DMS79 (cell line): Measurements from ENCODE around the gene GOLGA8J.
A peak's percentile ranks its signal among the peaks of the same experiment; 100 is the strongest.
"Not testable (repeated sequence)": the region's sequence is repeated elsewhere in the genome, so short reads cannot be mapped to it uniquely, and the experiment has no call there.

ENCODE experiments used
- DNase-seq: peaks from one replicate; lab custom pipeline; 2025; lab: John Stamatoyannopoulos, UW

The GOLGA8J gene

GRCh38 chr15:30082655-30083054 lies at the start of gene GOLGA8J:
GOLGA8J (plus strand) TSS chr15:30082955; CDS start chr15:30083053, 98 bp downstream.
- DNase-seq = not testable (repeated sequence)

GRCh38 chr15:30033211-30033610 lies 49.5 kb upstream of the GOLGA8J start:
- no peak for DNase-seq

GRCh38 chr15:30033763-30034162 lies 49.0 kb upstream of the GOLGA8J start:
- DNase-seq = no peak

- no peak for DNase-seq
These were observed 46.6 kb upstream of the GOLGA8J start for GRCh38 chr15:30036036-30036703.

- peak; percentile 5 for DNase-seq
These were observed 43.9 kb upstream of the GOLGA8J start for GRCh38 chr15:30038667-30039523.

GRCh38 chr15:30041868-30042267 lies 40.9 kb upstream of the GOLGA8J start:
- DNase-seq = no peak

- DNase-seq = no peak
These were observed 40.2 kb upstream of the GOLGA8J start for GRCh38 chr15:30042556-30042955.

GRCh38 chr15:30043211-30043655 lies 39.5 kb upstream of the GOLGA8J start:
- DNase-seq = no peak

- no peak for DNase-seq
These were observed 38.4 kb upstream of the GOLGA8J start for GRCh38 chr15:30044377-30044776.

GRCh38 chr15:30044826-30045225 lies 37.9 kb upstream of the GOLGA8J start:
- not testable (repeated sequence) for DNase-seq

GRCh38 chr15:30045248-30046041 lies 37.3 kb upstream of the GOLGA8J start:
- not testable (repeated sequence) for DNase-seq

GRCh38 chr15:30046430-30046829 lies 36.3 kb upstream of the GOLGA8J start:
- no peak for DNase-seq

- DNase-seq = no peak
These were observed 27.2 kb upstream of the GOLGA8J start for GRCh38 chr15:30055604-30056003.

GRCh38 chr15:30056166-30056565 lies 26.6 kb upstream of the GOLGA8J start:
- DNase-seq = no peak

- DNase-seq = no peak
These were observed 23.0 kb upstream of the GOLGA8J start for GRCh38 chr15:30059771-30060170.

GRCh38 chr15:30062881-30063280 lies 19.9 kb upstream of the GOLGA8J start:
- no peak for DNase-seq

GRCh38 chr15:30063835-30064546 lies 18.8 kb upstream of the GOLGA8J start:
- no peak for DNase-seq

- DNase-seq = peak; percentile 72
These were observed 17.5 kb upstream of the GOLGA8J start for GRCh38 chr15:30065025-30065801.

- no peak for DNase-seq
These were observed 14.4 kb upstream of the GOLGA8J start for GRCh38 chr15:30068326-30068725.

GRCh38 chr15:30072630-30073029 lies 10.1 kb upstream of the GOLGA8J start:
- DNase-seq = no peak

- DNase-seq = no peak
These were observed 8.8 kb upstream of the GOLGA8J start for GRCh38 chr15:30073915-30074314.
